GM18867 (cell line): ENCODE measurements around the gene CAMSAP2.

Experiments used
- ATAC-seq: cut with Tn5 transposase; IDR thresholded peaks from one replicate; pipeline ENCODE4 v1.9.1; 2021; ENCODE audit warnings: mild to moderate bottlenecking, moderate library complexity; ENCODE audit not compliant: unreplicated experiment

Gene CAMSAP2

GRCh38 chr1:200896531-200897196, 158.0 kb downstream of the CAMSAP2 start:
- no peak for ATAC-seq

- no peak for ATAC-seq
These were observed 158.6 kb downstream of the CAMSAP2 start for GRCh38 chr1:200897259-200897658.

- ATAC-seq, result no peak
These were observed 160.3 kb downstream of the CAMSAP2 start for GRCh38 chr1:200899015-200899386.

- no peak for ATAC-seq
These were observed 160.8 kb downstream of the CAMSAP2 start for GRCh38 chr1:200899451-200899915.

GRCh38 chr1:200899954-200900867, 161.5 kb downstream of the CAMSAP2 start:
- no peak for ATAC-seq

GRCh38 chr1:200900877-200901276, 162.2 kb downstream of the CAMSAP2 start:
- no peak for ATAC-seq

GRCh38 chr1:200901350-200901749, 162.7 kb downstream of the CAMSAP2 start:
- ATAC-seq, result no peak

- no peak for ATAC-seq
These were observed 163.2 kb downstream of the CAMSAP2 start for GRCh38 chr1:200901796-200902444.

GRCh38 chr1:200903793-200904192, 165.1 kb downstream of the CAMSAP2 start:
- no peak for ATAC-seq

- no peak for ATAC-seq
These were observed 166.1 kb downstream of the CAMSAP2 start for GRCh38 chr1:200904772-200905171.

- peak; percentile 55 for ATAC-seq
These were observed 166.8 kb downstream of the CAMSAP2 start for GRCh38 chr1:200905411-200906052.

GRCh38 chr1:200906491-200906890, 167.8 kb downstream of the CAMSAP2 start:
- ATAC-seq, result no peak

GRCh38 chr1:200907611-200908097, 169.0 kb downstream of the CAMSAP2 start:
- peak; percentile 63 for ATAC-seq

GRCh38 chr1:200908191-200908868, 169.6 kb downstream of the CAMSAP2 start:
- ATAC-seq, result no peak

- ATAC-seq, result no peak
These were observed 170.4 kb downstream of the CAMSAP2 start for GRCh38 chr1:200909071-200909470.

- ATAC-seq, result peak; percentile 42
These were observed 171.1 kb downstream of the CAMSAP2 start for GRCh38 chr1:200909757-200910239.
